Fibroblast of peridontal ligament (primary cell): Measurements from ENCODE around the gene FAM210A.
"Not testable (repeated sequence)": the region's sequence is repeated elsewhere in the genome, so short reads cannot be mapped to it uniquely, and the experiment has no call there.

Experiments used
- DNase-seq: peaks from one replicate; pipeline ENCODE4 v3.0.0-alpha.2; 2010; ENCODE audit errors: extremely low read depth

Gene FAM210A, protein sequence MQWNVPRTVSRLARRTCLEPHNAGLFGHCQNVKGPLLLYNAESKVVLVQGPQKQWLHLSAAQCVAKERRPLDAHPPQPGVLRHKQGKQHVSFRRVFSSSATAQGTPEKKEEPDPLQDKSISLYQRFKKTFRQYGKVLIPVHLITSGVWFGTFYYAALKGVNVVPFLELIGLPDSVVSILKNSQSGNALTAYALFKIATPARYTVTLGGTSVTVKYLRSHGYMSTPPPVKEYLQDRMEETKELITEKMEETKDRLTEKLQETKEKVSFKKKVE

DNA sequence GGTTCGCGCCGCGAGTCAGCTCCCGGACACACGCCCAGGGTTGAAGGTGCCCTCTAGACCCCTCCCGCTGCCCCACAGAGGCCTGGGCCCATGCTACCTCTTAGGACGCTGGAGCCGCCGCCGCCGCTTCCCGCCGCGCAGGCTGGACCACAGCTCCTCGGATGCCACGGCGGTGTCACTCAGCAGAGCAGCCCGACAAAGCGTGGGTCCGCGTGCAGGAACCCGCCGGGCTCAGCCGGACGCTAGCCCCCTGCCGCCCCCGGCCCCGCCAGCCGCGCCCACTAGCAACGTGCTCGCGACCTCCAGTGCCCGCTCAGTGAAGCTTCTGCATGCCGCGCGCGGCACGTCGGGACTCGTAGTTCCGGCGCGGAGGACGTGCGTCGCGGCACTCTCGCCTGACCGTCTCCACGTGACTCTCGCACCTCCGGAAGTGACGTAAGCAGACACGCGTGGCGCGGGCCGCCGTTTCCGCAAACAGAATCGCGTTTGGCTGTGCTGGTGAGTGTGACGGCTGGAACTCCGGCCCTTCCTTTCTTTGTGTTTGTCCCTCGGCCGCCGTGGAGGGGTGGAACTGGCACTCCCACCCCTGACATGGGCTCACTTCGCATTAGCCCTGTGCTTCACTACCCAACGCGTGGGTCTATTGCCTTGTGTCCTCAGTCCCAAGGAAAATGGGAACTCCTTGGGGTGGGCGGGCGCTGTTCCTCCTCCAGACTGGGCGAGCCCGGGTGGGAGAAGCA is at the start of gene FAM210A, which contains the start of gene RNMT:
Gene FAM210A (minus strand): TSS at position 327 of the 740 bp plus-strand sequence. CDS start 44,481 bp downstream, outside the sequence.
Gene RNMT (plus strand): TSS at position 442 of the 740 bp plus-strand sequence. CDS start 4,845 bp downstream, outside the sequence.
- DNase-seq = peak; percentile 94

DNA sequence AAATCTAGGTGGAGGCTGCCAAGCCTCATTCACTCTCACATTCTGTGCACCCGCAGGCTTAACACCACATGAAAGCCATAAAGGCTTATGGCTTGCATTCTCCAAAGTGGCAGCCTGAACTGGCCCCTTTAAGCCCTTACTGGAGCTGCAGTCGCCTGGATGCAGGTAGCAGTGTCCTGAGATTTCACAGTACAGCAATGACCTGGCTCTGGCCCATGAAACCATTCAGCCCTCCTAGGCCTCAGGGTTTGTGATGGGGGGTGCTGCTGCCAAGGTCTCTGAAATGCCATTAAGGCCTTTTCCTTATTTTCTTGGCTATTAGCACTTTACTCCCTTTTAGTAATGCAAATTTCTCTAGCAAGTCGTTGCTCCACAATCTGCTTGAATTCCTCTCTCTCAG is 48.7 kb upstream of the FAM210A start:
- DNase-seq = no peak

DNA sequence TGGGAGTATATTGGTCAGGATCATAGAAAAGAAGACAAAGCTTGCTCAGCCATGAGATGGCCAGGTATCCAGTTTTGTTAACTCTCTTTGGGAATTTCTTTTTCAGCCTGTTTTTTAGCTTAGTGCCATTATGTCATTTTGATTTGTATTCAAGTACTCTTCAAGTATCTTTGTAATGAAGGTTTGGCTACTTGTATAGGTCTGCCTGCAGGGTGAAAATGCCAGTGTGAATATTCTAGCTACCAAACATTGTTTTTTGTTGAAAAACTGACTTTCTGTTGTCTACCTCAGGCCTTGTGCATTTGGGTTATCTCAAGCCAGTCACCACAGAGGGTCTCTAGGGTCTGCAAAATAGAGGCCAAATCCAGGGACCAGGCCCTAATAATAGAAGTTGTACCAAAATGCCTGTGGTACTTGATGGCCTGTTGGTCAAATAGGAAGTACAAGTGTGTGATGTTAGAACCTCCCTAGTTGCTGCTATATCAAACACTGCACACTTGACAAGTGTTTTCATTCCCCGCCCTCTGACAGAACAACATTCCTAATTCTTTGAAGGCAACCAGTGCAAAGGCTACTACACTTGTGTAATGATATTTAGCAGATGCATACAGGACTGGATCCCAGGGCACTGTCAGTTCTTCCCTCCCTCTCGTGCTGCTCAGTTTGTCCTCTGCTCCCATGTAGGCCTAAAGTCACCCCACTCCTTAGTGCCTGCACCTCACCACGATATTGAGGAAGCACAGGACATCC is 36.5 kb upstream of the FAM210A start:
- DNase-seq = no peak

DNA sequence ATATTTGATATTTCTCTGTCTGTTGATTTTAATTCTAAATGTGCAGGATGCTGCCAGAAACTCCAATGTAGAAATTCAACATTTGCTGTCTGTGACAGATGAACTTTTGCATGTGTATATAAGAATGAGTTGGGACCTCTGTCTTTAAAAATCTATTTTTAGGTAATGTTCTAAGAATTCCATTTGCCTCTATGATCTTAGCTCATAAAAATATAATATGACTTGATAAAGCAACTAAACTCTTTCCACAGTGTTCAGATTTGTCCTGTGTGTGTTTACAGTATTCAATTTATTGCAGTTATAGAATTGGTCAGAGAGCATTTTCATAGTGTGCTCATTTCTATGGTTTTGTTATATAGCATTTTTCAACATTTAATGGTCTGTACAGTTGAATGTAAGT is 33.7 kb upstream of the FAM210A start:
- no peak for DNase-seq

DNA sequence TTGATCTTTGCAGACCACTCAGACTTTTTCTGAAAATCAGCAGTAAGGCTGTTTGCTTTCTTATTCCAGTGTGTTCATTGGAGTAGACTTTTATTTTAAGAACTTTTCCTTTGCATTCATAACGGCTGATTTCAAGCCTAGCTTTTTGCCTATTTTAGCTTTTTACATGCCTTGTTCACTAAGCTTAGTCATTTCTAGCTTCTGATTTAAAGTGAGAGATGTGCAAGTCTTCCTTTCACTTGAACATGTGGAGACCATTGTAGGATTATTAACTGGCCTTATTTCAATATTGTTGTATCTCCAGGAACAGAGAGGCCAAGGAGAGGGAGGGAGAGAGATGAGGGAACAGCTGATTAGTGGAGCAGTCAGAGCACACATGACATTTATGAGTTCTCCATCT is 32.3 kb upstream of the FAM210A start:
- DNase-seq = no peak

DNA sequence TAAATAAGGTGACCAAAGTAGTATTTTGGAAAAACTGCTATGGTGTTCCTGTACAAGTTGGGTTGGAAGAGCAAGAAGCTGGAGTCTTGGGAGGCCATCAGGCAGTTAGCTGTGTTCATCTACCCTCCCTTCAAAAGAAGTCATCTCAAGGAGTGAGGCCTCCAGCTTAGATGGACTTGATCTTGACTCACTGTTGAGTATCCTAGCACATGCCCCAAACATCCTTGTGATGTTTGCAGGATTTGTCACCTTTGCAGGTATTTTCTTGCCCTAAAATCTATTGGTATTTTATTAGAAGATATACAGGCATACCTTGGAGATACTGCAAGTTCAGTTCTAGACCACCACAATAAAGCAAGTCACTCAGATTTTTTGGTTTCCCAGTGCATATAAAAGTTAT is 30.3 kb upstream of the FAM210A start:
- DNase-seq = no peak

DNA sequence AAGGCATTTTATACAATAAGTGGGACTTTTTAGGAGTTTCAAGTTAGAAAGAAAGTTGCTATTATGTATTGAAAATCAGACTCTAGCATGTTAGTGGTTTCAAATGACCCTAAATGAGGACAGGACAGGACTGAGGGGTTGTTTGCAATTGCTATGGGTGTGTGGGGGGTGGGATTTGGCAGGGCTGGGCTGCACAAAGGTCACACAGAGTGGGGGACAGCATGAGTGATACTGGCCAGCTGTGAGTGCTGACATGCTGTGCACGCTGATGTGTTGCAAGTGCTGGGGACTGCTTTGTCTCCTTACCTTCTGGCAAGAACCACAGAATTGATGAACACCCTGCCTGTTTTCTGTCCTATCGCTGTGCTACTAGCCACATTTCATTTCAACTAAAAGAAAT is 29.9 kb upstream of the FAM210A start:
- no peak for DNase-seq

DNA sequence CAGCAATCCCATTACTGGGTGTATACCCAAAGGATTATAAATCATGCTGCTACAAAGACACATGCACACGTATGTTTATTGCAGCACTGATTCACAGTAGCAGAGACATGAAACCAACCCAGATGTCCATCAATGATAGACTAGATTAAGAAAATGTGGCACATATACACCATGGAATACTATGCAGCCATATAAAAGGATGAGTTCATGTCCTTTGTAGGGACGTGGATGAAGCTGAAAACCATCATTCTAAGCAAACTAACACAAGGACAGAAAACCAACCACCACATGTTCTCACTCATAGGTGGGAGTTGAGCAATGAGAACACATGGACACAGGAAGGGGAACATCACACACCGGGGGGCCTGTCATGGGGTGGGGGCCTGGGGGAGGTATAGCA is 25.2 kb upstream of the FAM210A start:
- not testable (repeated sequence) for DNase-seq

DNA sequence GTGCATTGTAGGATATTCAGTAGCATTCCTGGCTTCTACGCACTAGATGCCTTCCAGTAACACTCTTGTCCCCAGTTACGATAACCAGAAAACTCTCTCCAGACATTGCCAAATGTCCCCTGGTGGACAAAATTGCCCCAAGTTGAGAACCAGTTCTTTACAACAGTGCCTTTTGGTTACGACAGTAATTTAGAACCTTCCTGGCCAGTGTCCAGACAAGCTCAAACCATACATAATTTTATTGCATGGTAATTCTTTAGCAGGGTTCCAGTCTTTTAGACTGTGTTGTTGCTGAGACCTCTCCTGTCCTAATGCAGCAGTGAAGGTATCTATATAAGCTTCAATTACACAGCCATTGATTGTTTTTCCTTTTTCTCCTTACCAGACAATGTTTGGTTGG is 20.3 kb upstream of the FAM210A start:
- no peak for DNase-seq

DNA sequence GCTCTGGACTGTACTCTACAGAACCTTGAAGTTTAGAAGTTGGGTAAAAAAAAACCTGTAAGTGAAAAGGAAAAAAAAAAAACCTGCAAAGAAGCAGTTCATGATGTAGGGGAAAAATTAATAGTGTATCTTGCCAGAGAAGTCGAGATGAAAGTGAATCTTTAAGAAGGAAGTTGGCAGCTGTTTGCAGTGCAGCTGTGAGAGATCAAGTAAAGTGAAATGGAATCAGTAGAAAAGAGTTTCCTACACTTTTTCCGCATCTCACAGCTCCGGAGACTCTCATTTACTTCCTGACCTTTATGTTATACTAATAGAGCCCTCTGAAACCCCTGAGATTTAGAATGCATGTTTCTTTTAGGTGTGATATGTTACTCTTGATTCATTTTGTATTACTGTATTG is 19.3 kb upstream of the FAM210A start:
- no peak for DNase-seq

DNA sequence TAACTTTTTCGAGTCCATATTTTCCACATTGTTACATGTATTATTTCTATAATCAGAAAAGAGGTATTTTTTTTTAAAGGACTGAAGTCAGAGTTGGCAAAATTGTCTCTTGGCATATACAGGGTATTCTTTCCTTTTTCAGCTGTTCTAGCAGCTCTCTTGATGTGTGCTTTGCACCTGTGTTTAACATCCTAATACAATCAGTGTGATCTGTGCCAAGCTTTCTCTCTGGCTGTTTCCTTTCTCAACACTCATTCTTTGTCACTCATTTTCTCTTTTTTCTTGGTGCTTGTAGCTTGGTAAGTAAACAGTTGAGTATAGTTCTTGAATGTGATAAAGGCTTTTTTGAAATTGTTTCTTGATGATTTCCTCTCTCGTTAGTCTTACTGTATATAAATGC is 9.3 kb upstream of the FAM210A start:
- no peak for DNase-seq

DNA sequence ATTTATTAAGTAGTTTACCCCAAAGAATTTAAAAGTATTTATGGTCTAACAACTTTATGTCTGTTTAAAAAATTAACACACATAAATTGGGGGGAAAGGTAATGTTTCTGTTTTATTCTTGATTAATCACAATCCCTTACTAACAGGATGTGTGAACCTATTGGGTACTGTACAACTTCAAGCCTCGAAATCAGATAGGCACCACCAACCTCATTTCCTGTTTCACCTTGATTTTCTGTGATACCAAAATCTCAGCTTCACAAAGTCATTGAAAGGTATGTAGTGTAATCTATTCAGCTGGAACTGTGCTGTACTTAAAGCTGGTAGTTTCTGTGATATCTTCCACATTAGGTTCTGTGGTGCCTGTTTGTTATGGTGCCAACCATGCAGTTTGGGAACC is 4.1 kb upstream of the FAM210A start:
- DNase-seq = no peak

DNA sequence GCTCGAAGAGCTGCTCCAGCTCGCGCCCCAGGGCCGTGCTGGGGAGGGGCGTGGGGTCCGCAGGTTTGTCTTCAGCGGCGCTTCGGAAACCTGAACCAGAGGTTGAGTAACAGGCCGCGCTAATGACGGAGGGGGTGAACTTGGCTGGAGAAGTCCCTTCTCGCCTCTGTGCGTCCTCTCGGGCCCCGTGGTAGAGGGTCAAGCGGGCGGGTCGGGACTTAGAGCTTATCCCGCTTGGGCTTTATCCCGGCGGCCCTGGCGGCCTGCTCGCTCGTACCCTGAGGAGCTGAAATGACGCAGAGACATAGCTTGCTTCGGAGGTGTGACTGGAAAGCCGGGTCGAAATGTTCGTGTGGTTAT is 594 bp upstream of the FAM210A start:
- peak; percentile 50 for DNase-seq

DNA sequence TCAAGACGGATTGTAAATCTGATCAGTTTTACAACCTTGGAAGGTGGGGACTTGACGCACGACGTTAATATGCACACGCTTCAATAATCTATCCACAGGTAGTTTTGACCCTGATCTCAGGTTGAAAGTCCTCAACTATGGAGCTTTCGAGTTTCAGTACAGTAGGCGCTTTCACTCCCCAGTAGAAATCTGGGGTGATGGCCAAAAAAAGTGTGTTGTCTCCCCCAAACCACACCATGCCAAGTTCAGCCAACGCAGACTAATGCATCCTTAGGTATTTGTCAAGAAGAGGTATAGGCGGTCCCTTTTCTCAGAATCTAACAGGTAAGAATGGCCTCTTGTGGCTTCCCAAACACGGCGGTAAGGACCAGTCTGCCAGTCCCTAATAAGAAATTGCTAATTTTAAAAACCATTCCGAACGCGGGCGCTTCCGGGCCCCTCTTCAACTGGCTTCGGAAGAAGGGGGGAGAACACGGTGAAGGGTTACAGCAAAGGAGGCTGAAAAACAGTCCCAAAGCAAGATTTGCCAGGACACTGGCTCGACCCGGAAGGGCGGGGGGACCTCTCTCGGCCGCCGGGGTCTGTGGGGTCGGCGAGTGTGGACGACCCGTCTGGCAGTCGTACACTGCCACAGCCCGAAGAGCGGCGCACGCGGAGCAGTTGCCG is 659 bp downstream of the FAM210A start:
- peak; percentile 13 for DNase-seq

DNA sequence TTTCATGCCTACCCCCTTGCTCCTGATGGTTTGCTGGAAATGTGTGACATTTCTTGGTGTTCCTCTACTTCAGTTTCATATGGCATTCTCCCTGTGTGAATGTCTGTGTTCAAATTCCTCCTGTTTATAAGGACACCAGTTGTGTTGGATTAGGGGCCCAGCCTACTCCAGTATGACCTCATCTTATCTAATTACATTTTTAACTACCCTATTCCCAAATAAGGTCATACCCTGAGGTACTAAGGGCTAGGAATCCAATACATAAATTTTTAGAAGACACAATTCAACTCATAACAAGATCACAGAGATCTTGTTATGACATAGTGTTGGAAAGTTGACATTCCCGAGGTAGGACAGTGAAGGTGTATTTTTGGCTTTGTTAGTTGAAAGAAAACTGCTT is 5.5 kb downstream of the FAM210A start:
- no peak for DNase-seq

DNA sequence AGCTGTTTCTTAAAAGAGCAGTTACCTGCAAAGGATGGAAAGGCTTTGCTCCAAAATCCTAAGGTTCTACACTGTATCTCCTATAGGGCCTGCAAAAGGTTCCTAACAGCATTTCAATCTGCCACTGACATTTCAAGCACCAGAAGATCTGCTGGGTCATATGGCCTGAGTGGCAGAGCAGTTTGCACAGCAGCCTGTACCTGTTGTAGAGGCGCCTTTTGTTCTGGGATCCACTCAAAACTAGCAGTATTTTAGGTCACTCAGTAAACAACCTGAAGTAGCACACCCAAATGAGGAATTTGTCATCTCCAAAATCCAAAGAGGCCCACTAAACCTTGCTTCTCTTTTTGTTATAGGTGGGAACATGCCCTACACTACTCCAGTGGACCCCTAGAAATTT is 6.2 kb downstream of the FAM210A start:
- no peak for DNase-seq

DNA sequence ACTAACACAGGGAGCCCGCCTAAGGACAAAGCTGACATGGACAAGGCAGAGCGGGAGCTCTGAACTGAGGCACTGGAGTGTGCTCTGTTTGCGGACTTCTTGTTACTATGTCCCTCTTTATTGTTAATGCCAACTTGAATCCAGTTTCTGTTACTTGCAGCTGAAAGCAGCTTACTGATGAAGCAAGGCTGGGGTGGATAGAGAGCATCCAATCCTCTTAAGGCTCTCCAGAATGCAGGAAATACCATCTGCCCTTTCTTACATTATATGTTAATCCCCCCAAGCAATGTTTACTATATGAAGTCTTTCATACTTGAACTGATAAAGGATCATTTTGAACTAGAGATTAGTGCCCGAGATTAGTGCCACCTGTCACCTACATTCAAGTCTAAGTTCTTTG is 9.4 kb downstream of the FAM210A start:
- DNase-seq = no peak

DNA sequence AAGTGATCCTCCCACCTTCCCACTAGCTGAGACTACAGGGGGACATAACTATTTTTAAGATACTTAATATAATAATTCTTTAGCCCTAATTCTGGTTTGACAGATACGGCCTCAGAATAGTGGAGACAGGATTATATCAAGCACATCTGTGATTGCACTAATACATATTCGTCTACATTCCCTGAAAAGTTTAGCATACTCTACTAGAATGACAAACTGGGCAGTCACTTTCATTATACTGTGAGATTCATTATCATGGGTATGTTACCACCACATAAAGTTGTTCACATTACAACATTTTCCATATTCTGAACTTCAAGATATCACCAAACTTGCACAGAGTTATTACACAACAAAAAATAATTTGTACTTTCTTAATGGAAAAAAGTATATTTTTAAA is 11.0 kb downstream of the FAM210A start:
- DNase-seq = no peak

DNA sequence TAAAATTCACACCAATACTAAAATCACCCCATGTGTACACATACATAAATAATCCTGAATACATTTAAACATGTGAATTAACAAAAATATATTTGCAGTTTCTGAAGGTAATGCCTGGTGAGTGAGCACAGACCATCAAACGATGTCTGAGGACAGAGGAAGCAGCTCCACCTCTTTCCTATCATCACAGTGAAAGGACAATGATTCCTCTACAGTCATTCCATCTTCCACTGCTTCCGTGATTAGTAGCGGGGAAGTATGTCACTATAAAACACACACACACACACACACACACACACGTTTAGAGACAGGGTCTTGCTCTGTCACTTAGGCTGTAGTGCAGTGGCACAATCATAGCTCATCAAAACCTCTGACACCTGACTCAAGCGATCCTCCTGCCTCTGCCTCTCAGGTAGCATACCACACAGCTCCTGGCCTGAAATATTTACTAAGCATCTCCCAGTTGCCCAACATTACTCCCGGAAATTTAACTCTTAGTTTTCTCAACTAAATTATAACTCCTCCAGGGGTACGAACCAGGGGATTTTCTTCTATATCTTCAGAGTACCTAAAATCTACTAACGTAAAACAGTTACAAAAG is 12.8 kb downstream of the FAM210A start:
- no peak for DNase-seq

DNA sequence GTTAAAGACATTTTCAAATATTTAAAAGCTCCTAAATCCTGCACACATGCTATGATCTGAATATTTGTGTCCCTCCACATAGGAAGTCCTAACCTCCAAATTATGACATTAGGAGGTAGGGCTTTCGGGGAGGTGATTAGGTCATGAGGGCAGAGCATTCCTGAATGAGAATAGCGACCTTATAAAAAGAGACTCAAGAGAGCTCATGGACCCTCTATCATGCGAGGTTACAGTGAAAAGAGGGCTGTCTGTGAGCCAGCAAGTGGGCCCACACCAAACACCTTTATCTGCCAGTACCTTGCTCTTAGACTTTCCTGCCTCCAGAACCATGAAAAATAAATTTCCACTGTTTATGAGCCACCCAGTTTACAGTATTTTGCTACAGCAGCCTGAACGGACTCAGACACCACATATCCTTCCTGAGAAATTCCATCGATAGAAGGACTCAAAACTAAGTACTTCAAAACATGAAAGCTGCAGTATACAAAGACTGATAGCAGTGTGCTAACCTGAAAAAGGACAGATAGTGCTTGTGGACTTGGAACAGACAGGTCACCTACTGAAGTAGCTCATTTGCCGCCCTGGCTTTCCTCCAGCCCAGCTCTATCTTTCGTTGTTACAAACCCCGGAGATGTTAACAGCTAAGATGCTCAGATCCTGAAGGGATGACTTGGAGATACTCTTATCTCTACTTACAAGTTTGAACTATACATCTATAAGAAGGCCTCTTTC is 13.8 kb downstream of the FAM210A start:
- DNase-seq = no peak

DNA sequence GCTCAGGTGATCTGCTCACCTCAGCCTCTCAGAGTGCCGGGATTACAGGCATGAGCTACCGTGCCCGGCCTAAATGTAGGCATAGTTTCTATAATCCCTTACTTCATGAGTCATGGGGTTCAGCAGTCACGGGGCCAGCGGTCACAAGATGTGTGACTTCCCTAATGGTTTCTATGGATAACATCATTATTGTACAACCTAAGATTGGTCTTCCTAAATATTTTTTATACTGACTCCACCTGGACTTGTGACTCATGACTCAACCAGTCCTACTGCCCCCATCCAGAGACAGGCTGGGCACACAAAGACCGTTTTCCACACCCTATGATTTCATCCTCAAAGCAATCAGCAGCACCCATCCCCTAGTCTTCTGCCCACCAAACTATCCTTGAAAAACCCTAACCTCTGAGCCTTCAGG is 15.9 kb downstream of the FAM210A start:
- DNase-seq = no peak
